ENCODE measurements around the gene YTHDF2.

- TF ChIP-seq CTCF (IDR thresholded peaks at IDR 0.05 in 2 of 3, conservative IDR thresholded peaks at IDR 0.05 in 1 of 3; ENCODE audit: borderline replicate concordance in 1 of 3, insufficient read depth in 1 of 3, low read depth in 2 of 3, low read length in 2 of 3) (no peak), REST (IDR thresholded peaks at IDR 0.05; ENCODE audit: low read depth) (no peak), JUND (IDR thresholded peaks at IDR 0.05) (no peak), YY1 (IDR thresholded peaks at IDR 0.05; ENCODE audit: extremely low read depth, insufficient replicate concordance, low read depth, low read length) (no peak), ZNF274 (IDR thresholded peaks at IDR 0.05; ENCODE audit: low read depth, low read length) (no peak), SIN3A (IDR thresholded peaks at IDR 0.05; ENCODE audit: low read depth) (no peak), SRF (IDR thresholded peaks at IDR 0.05; ENCODE audit: low read depth) (no peak), EZH2 (IDR thresholded peaks at IDR 0.05) (no peak), POLR2AphosphoS5 (IDR thresholded peaks at IDR 0.05; ENCODE audit: low read depth, low read length) (no peak), POLR2A (IDR thresholded peaks at IDR 0.05; ENCODE audit: borderline replicate concordance, extremely low read depth, insufficient read depth, insufficient read length) (no peak)
These were observed 19.0 kb downstream of the YTHDF2 start for GRCh38 chr1:28755701-28756100.
